WTC11 (cell line): ENCODE measurements around the gene BACH2. TPM values are rescaled to one million over a fixed set of nuclear protein-coding genes. Genes with fewer than 3 reads are reported as not detected.
A peak's percentile ranks its signal among the peaks of the same experiment; 100 is the strongest.

Source experiments
- ATAC-seq: fragments of 200-7000 bp; cut with Tn5 transposase; 2 replicates; pipeline ENCODE4 v1.10.0; 2021; ENCODE audit warnings: mild to moderate bottlenecking, moderate library complexity
- CTCF ChIA-PET: fragments of 300-600 bp; sonication (Branson Sonifier 250); formaldehyde crosslinking; loops from one replicate; lab custom pipeline; 2021; ENCODE audit warnings: antibody characterized with exemption; lab: Charles Lee
- POLR2A ChIA-PET: fragments of 350-600 bp; sonication (Branson Sonifier 250); formaldehyde crosslinking; loops from one replicate; lab custom pipeline; 2021; ENCODE audit warnings: antibody characterized with exemption; lab: Charles Lee
- DNase-seq: peaks from one replicate; pipeline ENCODE4 v3.0.0; 2021; ENCODE audit warnings: low spot score
- H3K27ac Mint-ChIP-seq: 2 replicates; pipeline ENCODE4 v1.8.0; 2021; ENCODE audit warnings: mixed read lengths
- H3K27me3 Mint-ChIP-seq: 2 replicates; pipeline ENCODE4 v1.8.0; 2021; ENCODE audit warnings: low read depth, mild to moderate bottlenecking, moderate library complexity, mixed read lengths
- H3K36me3 Mint-ChIP-seq: 2 replicates; pipeline ENCODE4 v1.8.0; 2021; ENCODE audit warnings: mixed read lengths
- H3K4me1 Mint-ChIP-seq: 2 replicates; pipeline ENCODE4 v1.8.0; 2022; ENCODE audit warnings: mixed read lengths
- H3K4me3 Mint-ChIP-seq: 2 replicates; pipeline ENCODE4 v1.8.0; 2021; ENCODE audit warnings: mild to moderate bottlenecking, moderate library complexity, mixed read lengths
- H3K9me3 Mint-ChIP-seq: 2 replicates; pipeline ENCODE4 v1.8.0; 2021; ENCODE audit warnings: mixed read lengths
- ATF1 ChIP-seq: sonication (generic); formaldehyde crosslinking; IDR thresholded peaks from 2 replicates; pipeline ENCODE4 v1.8.1; 2023; ENCODE audit warnings: mild to moderate bottlenecking, moderate library complexity, missing genetic modification reagents
- ATF3 ChIP-seq: sonication (generic); formaldehyde crosslinking; conservative IDR thresholded peaks from 2 replicates; pipeline ENCODE4 v1.8.1; 2022; ENCODE audit warnings: mild to moderate bottlenecking, missing genetic modification reagents
- FOXK1 ChIP-seq: sonication (generic); formaldehyde crosslinking; IDR thresholded peaks from 2 replicates; pipeline ENCODE4 v1.8.0; 2022; ENCODE audit warnings: mild to moderate bottlenecking, moderate library complexity, missing genetic modification reagents
- FOXP1 ChIP-seq: sonication (generic); formaldehyde crosslinking; IDR thresholded peaks from 2 replicates; pipeline ENCODE4 v1.8.0; 2022; ENCODE audit warnings: missing genetic modification reagents, mild to moderate bottlenecking, moderate library complexity, borderline replicate concordance
- IRF1 ChIP-seq: sonication (generic); formaldehyde crosslinking; IDR thresholded peaks from 2 replicates; pipeline ENCODE4 v1.8.0; 2023; ENCODE audit warnings: missing genetic modification reagents
- IRF2 ChIP-seq: sonication (generic); formaldehyde crosslinking; IDR thresholded peaks from 2 replicates; pipeline ENCODE4 v1.8.0; 2022; ENCODE audit warnings: low read depth, missing genetic modification reagents, borderline replicate concordance
- OVOL2 ChIP-seq: fragments of 250-450 bp; sonication (Bioruptor Pico); IDR thresholded peaks from 2 replicates; pipeline ENCODE4 v1.9.0; 2021; ENCODE audit warnings: mild to moderate bottlenecking, borderline replicate concordance
- RELA ChIP-seq: sonication (generic); formaldehyde crosslinking; IDR thresholded peaks from 2 replicates; pipeline ENCODE4 v1.8.1; 2022; ENCODE audit warnings: missing genetic modification reagents, mild to moderate bottlenecking, borderline replicate concordance
- SOX15 ChIP-seq: fragments of 250-450 bp; sonication (Bioruptor Pico); IDR thresholded peaks from 2 replicates; pipeline ENCODE4 v1.9.0; 2021; ENCODE audit warnings: mild to moderate bottlenecking
- SP1 ChIP-seq: sonication (generic); formaldehyde crosslinking; conservative IDR thresholded peaks from 2 replicates; pipeline ENCODE4 v1.8.1; 2022; ENCODE audit warnings: missing genetic modification reagents
- USF1 ChIP-seq: sonication (generic); formaldehyde crosslinking; IDR thresholded peaks from 2 replicates; pipeline ENCODE4 v1.8.0; 2022; ENCODE audit warnings: mild to moderate bottlenecking, missing genetic modification reagents
- ZMAT4 ChIP-seq: fragments of 250-450 bp; sonication (Bioruptor Pico); IDR thresholded peaks from 2 replicates; pipeline ENCODE4 v1.9.0; 2021; ENCODE audit warnings: mild to moderate bottlenecking
- ZNF121 ChIP-seq: sonication (generic); formaldehyde crosslinking; IDR thresholded peaks from 2 replicates; pipeline ENCODE4 v1.8.0; 2023; ENCODE audit warnings: missing genetic modification reagents
- ZNF532 ChIP-seq: fragments of 250-450 bp; sonication (Bioruptor Pico); IDR thresholded peaks from 2 replicates; pipeline ENCODE4 v1.9.0; 2021; ENCODE audit warnings: mild to moderate bottlenecking, borderline replicate concordance
- total RNA-seq: library from RNA; stranded (reverse); gene quantifications from 3 replicates; pipeline ENCODE4 v1.2.3, GENCODE V29; 2021

The BACH2 gene
- total RNA-seq, 1 experiment from 2014 or later: 5.9 TPM

GRCh38 chr6:90177544-90178383, 118.9 kb downstream of the BACH2 start:
- Mint-ChIP-seq H3K4me3 (no peak overlapping the region), H3K4me1 (peaks cover 6% of the 10 kb centered on the region; the same call in 1 of the 2 replicates)
- no peak for ATAC-seq
- TF ChIP-seq OVOL2 (CRISPR knock-in tag) (no peak), ZNF532 (CRISPR knock-in tag) (no peak), USF1 (CRISPR knock-in tag) (no peak), SP1 (no peak), ZNF121 (CRISPR knock-in tag) (no peak), FOXP1 (CRISPR knock-in tag) (no peak), RELA (CRISPR knock-in tag) (no peak), ATF1 (CRISPR knock-in tag) (no peak)
- TF ChIP-seq, all 79 proteins: peak for 0
- DNase-seq: no peak
- ChIA-PET CTCF (interaction anchor here (0.8 to 5.3 kb wide), 3 partner anchors 9 to 237 kb away, joined by 3 to 31 read pairs (median 3); no protein-coding TSS in a partner anchor), POLR2A (no interaction called here)
- Mint-ChIP-seq H3K27me3 (no peaks in the 10 kb centered on the region), H3K36me3 (no peaks in the 10 kb centered on the region), H3K27ac (no peak overlapping the region), H3K9me3 (peaks cover 11% of the 10 kb centered on the region)

GRCh38 chr6:90175627-90176538, 120.8 kb downstream of the BACH2 start:
- Mint-ChIP-seq H3K9me3 (peaks cover 8% of the 10 kb centered on the region), H3K36me3 (no peaks in the 10 kb centered on the region), H3K27ac (no peak overlapping the region), H3K27me3 (no peaks in the 10 kb centered on the region), H3K4me1 (peaks cover 6% of the 10 kb centered on the region; the same call in 1 of the 2 replicates), H3K4me3 (no peak overlapping the region)
- ChIA-PET POLR2A (no interaction called here), CTCF (interaction anchor here (0.7 to 5.3 kb wide), 4 partner anchors 43 to 303 kb away, joined by 3 to 31 read pairs (median 4); no protein-coding TSS in a partner anchor)
- DNase-seq (no peak), ATAC-seq (peak; percentile 67)
- TF ChIP-seq SOX15 (no peak), IRF1 (CRISPR knock-in tag) (no peak), IRF2 (CRISPR knock-in tag) (no peak), ZMAT4 (no peak), FOXK1 (no peak), ATF3 (CRISPR knock-in tag) (no peak)
